SK-N-SH (cell line): Measurements from ENCODE around the gene PDE6G. TPM values are rescaled to one million over a fixed set of nuclear protein-coding genes. Genes with fewer than 3 reads are reported as not detected.
A peak's percentile ranks its signal among the peaks of the same experiment; 100 is the strongest.

Source experiments
- CTCF ChIA-PET: fragments of 300-600, 350-600 bp; formaldehyde crosslinking; extraction: SDS; loops from one replicate; lab custom pipeline; 2021; lab: Yijun Ruan, JAX
- POLR2A ChIA-PET: fragments of 350-600 bp; sonication (Branson Sonifier 250); formaldehyde crosslinking; extraction: SDS; loops from one replicate; lab custom pipeline; 2020; ENCODE audit warnings: antibody characterized with exemption, inconsistent platforms; lab: Yijun Ruan, JAX
- DNase-seq: peaks from one replicate; pipeline ENCODE4 v3.0.0; 2012
- H2AFZ ChIP-seq: fragments of 200-600 bp; sonication (generic); 2 replicates; pipeline ENCODE4 v1.8.1; 2016; ENCODE audit warnings: antibody characterized with exemption, mild to moderate bottlenecking, low read depth
- H3F3A ChIP-seq: fragments of 200-600 bp; sonication (generic); replicated peaks from 2 replicates; pipeline ENCODE3; 2016; ENCODE audit warnings: antibody characterized with exemption, mild to moderate bottlenecking; ENCODE audit not compliant: insufficient read depth
- H3K27ac ChIP-seq, 2 experiments: fragments of 200-500 bp in 1 of 2; fragments of 200-600 bp in 1 of 2; sonication (Bioruptor generic) in 1 of 2; sonication (generic), shearing (Covaris generic) in 1 of 2; 2 replicates each; pipeline versions ENCODE4 v1.5.1 to v1.6.1; 2014 to 2016; ENCODE audit warnings: low read depth in 2 of 2, inconsistent platforms in 1 of 2, low read length in 1 of 2, mild to moderate bottlenecking in 1 of 2, mixed read lengths in 1 of 2
- H3K27me3 ChIP-seq: fragments of 200-600 bp; sonication (generic), shearing (Covaris generic); 2 replicates; pipeline ENCODE4 v1.6.1; 2016; ENCODE audit warnings: mixed run types; ENCODE audit not compliant: insufficient read depth
- H3K36me3 ChIP-seq, 2 experiments: fragments of 200-500 bp in 1 of 2; fragments of 200-600 bp in 1 of 2; sonication (Bioruptor generic) in 1 of 2; sonication (generic) in 1 of 2; replicated peaks in 1 of 2; 2 replicates each; pipeline versions ENCODE3 to v1.5.1; 2014 to 2016; ENCODE audit warnings: low read length in 1 of 2, mild to moderate bottlenecking in 1 of 2; ENCODE audit not compliant: insufficient read depth in 2 of 2, control insufficient read depth in 1 of 2
- H3K4me1 ChIP-seq, 2 experiments: fragments of 200-500 bp in 1 of 2; fragments of 200-600 bp in 1 of 2; sonication (Bioruptor generic) in 1 of 2; sonication (generic), shearing (Covaris generic) in 1 of 2; 2 replicates each; pipeline versions ENCODE4 v1.5.1 to v1.6.1; 2014 to 2016; ENCODE audit warnings: low read depth in 1 of 2, low read length in 1 of 2, mixed run types in 1 of 2; ENCODE audit not compliant: insufficient read depth in 2 of 2, control insufficient read depth in 1 of 2
- H3K4me2 ChIP-seq: fragments of 200-600 bp; sonication (generic), shearing (Covaris generic); 2 replicates; pipeline ENCODE4 v1.6.1; 2017; ENCODE audit warnings: mixed run types
- H3K4me3 ChIP-seq, 2 experiments: fragments of 200-500 bp in 1 of 2; fragments of 200-600 bp in 1 of 2; sonication (Bioruptor generic) in 1 of 2; sonication (generic), shearing (Covaris generic) in 1 of 2; 2 replicates each; pipeline versions ENCODE4 v1.5.1 to v1.8.1; 2014 to 2016; ENCODE audit warnings: low read depth in 2 of 2, inconsistent platforms in 1 of 2, low read length in 1 of 2, mild to moderate bottlenecking in 1 of 2, mixed read lengths in 1 of 2, moderate library complexity in 1 of 2
- H3K79me2 ChIP-seq: fragments of 200-600 bp; sonication (generic); 2 replicates; pipeline ENCODE4 v1.8.1; 2017; ENCODE audit warnings: mild to moderate bottlenecking; ENCODE audit not compliant: insufficient read depth
- H3K9ac ChIP-seq: fragments of 200-600 bp; sonication (generic); 2 replicates; pipeline ENCODE4 v1.6.1; 2017; ENCODE audit warnings: mixed run types
- H3K9me2 ChIP-seq: fragments of 200-600 bp; sonication (generic); 2 replicates; pipeline ENCODE4 v1.6.1; 2017; ENCODE audit warnings: mixed run types
- H3K9me3 ChIP-seq: fragments of 200-600 bp; sonication (generic); 2 replicates; pipeline ENCODE4 v1.6.1; 2017; ENCODE audit warnings: mixed run types, mild to moderate bottlenecking, moderate library complexity
- H4K20me1 ChIP-seq: fragments of 200-600 bp; sonication (generic); 2 replicates; pipeline ENCODE4 v1.6.1; 2017; ENCODE audit warnings: mild to moderate bottlenecking, mixed run types; ENCODE audit not compliant: insufficient read depth
- CHD2 ChIP-seq: fragments of 150-350 bp; IDR thresholded peaks from 2 replicates; pipeline ENCODE4 v1.6.1; 2018; ENCODE audit warnings: low read length; ENCODE audit not compliant: partially characterized antibody
- ELF1 ChIP-seq: IDR thresholded peaks from 2 replicates; pipeline ENCODE4 v1.4.0; 2012
- GABPA ChIP-seq: IDR thresholded peaks from 2 replicates; pipeline ENCODE4 v1.4.0; 2012; ENCODE audit warnings: low read depth, mild to moderate bottlenecking
- MAX ChIP-seq: IDR thresholded peaks from 2 replicates; pipeline ENCODE4 v1.4.0; 2012; ENCODE audit warnings: low read depth
- MEF2A ChIP-seq: IDR thresholded peaks from 2 replicates; pipeline ENCODE4 v1.4.0; 2012; ENCODE audit warnings: low read depth, borderline replicate concordance
- MXI1 ChIP-seq: IDR thresholded peaks from 2 replicates; pipeline ENCODE4 v1.6.1; 2012; ENCODE audit warnings: mild to moderate bottlenecking, low read depth, low read length, improper control_type of control experiment
- NFIC ChIP-seq: IDR thresholded peaks from 2 replicates; pipeline ENCODE4 v1.4.0; 2012; ENCODE audit warnings: borderline replicate concordance
- NRF1 ChIP-seq: IDR thresholded peaks from 2 replicates; pipeline ENCODE4 v1.6.1; 2012; ENCODE audit warnings: low read depth, mild to moderate bottlenecking, low read length
- PBX3 ChIP-seq: IDR thresholded peaks from 2 replicates; pipeline ENCODE4; 2012
- POLR2AphosphoS5 ChIP-seq: IDR thresholded peaks from 2 replicates; pipeline ENCODE4 v1.6.1; 2012; ENCODE audit warnings: low read depth, low read length
- RAD21 ChIP-seq: IDR thresholded peaks from 2 replicates; pipeline ENCODE4 v1.6.1; 2012; ENCODE audit warnings: mild to moderate bottlenecking, low read length
- RCOR1 ChIP-seq: fragments of 150-350 bp; IDR thresholded peaks from 2 replicates; pipeline ENCODE4 v1.6.1; 2017; ENCODE audit warnings: antibody characterized with exemption, low read length
- REST ChIP-seq: IDR thresholded peaks from 2 replicates; pipeline ENCODE4 v1.6.1; 2012; ENCODE audit warnings: mild to moderate bottlenecking, low read depth, low read length, moderate library complexity
- RFX5 ChIP-seq: IDR thresholded peaks from 2 replicates; pipeline ENCODE4 v1.6.1; 2012; ENCODE audit warnings: mild to moderate bottlenecking, improper control_type of control experiment, low read length
- RXRA ChIP-seq: IDR thresholded peaks from 2 replicates; pipeline ENCODE4 v1.4.0; 2012; ENCODE audit warnings: low read depth, mild to moderate bottlenecking, borderline replicate concordance
- SIN3A ChIP-seq: IDR thresholded peaks from 2 replicates; pipeline ENCODE4 v1.6.1; 2012; ENCODE audit warnings: low read depth, mild to moderate bottlenecking, low read length, moderate library complexity, borderline replicate concordance
- TAF1 ChIP-seq: IDR thresholded peaks from 2 replicates; pipeline ENCODE4 v1.6.1; 2012; ENCODE audit warnings: low read depth, mild to moderate bottlenecking, low read length, moderate library complexity, borderline replicate concordance
- TEAD4 ChIP-seq: IDR thresholded peaks from 2 replicates; pipeline ENCODE4 v1.4.0; 2012; ENCODE audit warnings: mild to moderate bottlenecking, borderline replicate concordance; ENCODE audit not compliant: insufficient read depth
- YY1 ChIP-seq: IDR thresholded peaks from 2 replicates; pipeline ENCODE4 v1.4.0; 2012; ENCODE audit warnings: low read depth, mild to moderate bottlenecking
- ZBTB33 ChIP-seq: IDR thresholded peaks from 2 replicates; pipeline ENCODE4 v1.4.0; 2012; ENCODE audit warnings: low read depth, borderline replicate concordance
- WGBS: methylation state at CpG from one replicate; pipeline ENCODE4 v1.1.6; 2017; ENCODE audit warnings: low lambda C conversion rate; 5-methylcytosine and 5-hydroxymethylcytosine counted together
- polyA plus RNA-seq, 3 experiments: library from polyadenylated mRNA; depleted of rRNA; stranded (reverse); fragments of >200 nt; gene quantifications; 2 replicates each; pipeline ENCODE4 v1.2.3, GENCODE V29; 2012
- TF ChIP-seq, protein P1 (sequence below): fragments of 150-350 bp; IDR thresholded peaks from 2 replicates; pipeline ENCODE4 v1.6.1; 2017; ENCODE audit warnings: antibody characterized with exemption, low read length, low read depth, borderline replicate concordance
- TF ChIP-seq, protein P2 (sequence below): IDR thresholded peaks from 2 replicates; pipeline ENCODE4 v1.4.0; 2012; ENCODE audit warnings: low read depth, borderline replicate concordance

The PDE6G gene
- polyA plus RNA-seq, 1 of the 3 experiments (the other 2 are of a cell fraction) = 5.0 TPM

GRCh38 chr17:81702934-81703746, 46.8 kb upstream of the PDE6G start, which contains the start of gene MRPL12:
TSS of gene MRPL12 (plus strand) at chr17:81703367. CDS start at chr17:81703502, 135 bp downstream.
- H4K20me1 ChIP-seq = peaks cover 32% of the 10 kb centered on the region
- POLR2A ChIA-PET = interaction anchor here (0.7 to 4.1 kb wide), 18 partner anchors 8 to 403 kb away, joined by 3 to 33 read pairs (median 4); partner anchors contain the start of genes ARL16, CCDC137, HGS and OXLD1
- peaks cover 53 to 65% of the 10 kb centered on the region in 2 experiments for H3K36me3 ChIP-seq
- peak; percentile 100 for DNase-seq
- H2AFZ ChIP-seq = 0 out of 2 replicates have a peak within 1 kb of the TSS, but pooled peaks have one; percentile 29
- H3K4me1 ChIP-seq = peaks cover 14 to 29% of the 10 kb centered on the region in 2 experiments; a peak in 3 of 4 replicates
- peaks cover 53% of the 10 kb centered on the region for H3F3A ChIP-seq
- H3K27ac ChIP-seq = peak within 1 kb of the TSS; percentile 78 to 84
- CTCF ChIA-PET = interaction anchor here (0.7 to 2.6 kb wide), 8 partner anchors 11 to 167 kb away, joined by 3 to 17 read pairs (median 4); partner anchors contain the start of genes ARL16, CCDC137, HGS and OXLD1
- H3K4me3 ChIP-seq = peak within 1 kb of the TSS; percentile 86 to 95
- H3K27me3 ChIP-seq = no peaks in the 10 kb centered on the region
- H3K79me2 ChIP-seq = peaks cover 79% of the 10 kb centered on the region
- H3K9ac ChIP-seq = peak within 1 kb of the TSS; percentile 98
- TF ChIP-seq PBX3 (peak; percentile 28; the same call in 1 of the 2 replicates), RFX5 (0 out of 2 replicates have a peak, but pooled peaks have one; percentile 28), ELF1 (peak; percentile 75), REST (peak; percentile 52; the same call in 1 of the 2 replicates), NFIC (no peak), SIN3A (peak; percentile 98), MAX (peak; percentile 99), MEF2A (no peak), POLR2AphosphoS5 (peak; percentile 94), ZBTB33 (peak; percentile 99), RXRA (no peak; the same call in 1 of the 2 replicates), CHD2 (peak; percentile 99), NRF1 (peak; percentile 90), TAF1 (peak; percentile 96), RAD21 (no peak), GABPA (peak; percentile 90), YY1 (peak; percentile 43), RCOR1 (peak; percentile 49), MXI1 (peak; percentile 94), TEAD4 (no peak)
- TF ChIP-seq, protein P1, sequence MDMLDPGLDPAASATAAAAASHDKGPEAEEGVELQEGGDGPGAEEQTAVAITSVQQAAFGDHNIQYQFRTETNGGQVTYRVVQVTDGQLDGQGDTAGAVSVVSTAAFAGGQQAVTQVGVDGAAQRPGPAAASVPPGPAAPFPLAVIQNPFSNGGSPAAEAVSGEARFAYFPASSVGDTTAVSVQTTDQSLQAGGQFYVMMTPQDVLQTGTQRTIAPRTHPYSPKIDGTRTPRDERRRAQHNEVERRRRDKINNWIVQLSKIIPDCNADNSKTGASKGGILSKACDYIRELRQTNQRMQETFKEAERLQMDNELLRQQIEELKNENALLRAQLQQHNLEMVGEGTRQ = no peak
- TF ChIP-seq, protein P2, sequence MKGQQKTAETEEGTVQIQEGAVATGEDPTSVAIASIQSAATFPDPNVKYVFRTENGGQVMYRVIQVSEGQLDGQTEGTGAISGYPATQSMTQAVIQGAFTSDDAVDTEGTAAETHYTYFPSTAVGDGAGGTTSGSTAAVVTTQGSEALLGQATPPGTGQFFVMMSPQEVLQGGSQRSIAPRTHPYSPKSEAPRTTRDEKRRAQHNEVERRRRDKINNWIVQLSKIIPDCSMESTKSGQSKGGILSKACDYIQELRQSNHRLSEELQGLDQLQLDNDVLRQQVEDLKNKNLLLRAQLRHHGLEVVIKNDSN = peak; percentile 49; the same call in 1 of the 2 replicates
- TF ChIP-seq, all 33 proteins: peak for 16
- under 1% methylated on average over 66 of the region's 102 CpGs for WGBS
- no peaks in the 10 kb centered on the region for H3K9me2 ChIP-seq
- peak within 1 kb of the TSS; percentile 97 for H3K4me2 ChIP-seq
- H3K9me3 ChIP-seq = no peaks in the 10 kb centered on the region
